RWPE1 (cell line): ENCODE results near the gene ARHGEF12.

Source experiments
- CTCF ChIA-PET: fragments of 350-600 bp; sonication (Branson Sonifier 250); formaldehyde crosslinking; extraction: SDS; loops from one replicate; lab custom pipeline; 2021; lab: Yijun Ruan, JAX
- POLR2A ChIA-PET: fragments of 400-600 bp; formaldehyde crosslinking; extraction: SDS; loops from one replicate; lab custom pipeline; 2020; ENCODE audit warnings: antibody characterized with exemption; ENCODE audit not compliant: low non-redundant PET; lab: Yijun Ruan, JAX
- DNase-seq: peaks from one replicate; pipeline ENCODE4 v3.0.0; 2012; ENCODE audit warnings: low spot score
- H3K27ac ChIP-seq: fragments of 450-650 bp; 2 replicates; pipeline ENCODE4 v1.5.1; 2017
- TF ChIP-seq, protein P1 (sequence below): fragments of 450-650 bp; conservative IDR thresholded peaks from 2 replicates; pipeline ENCODE4 v1.5.1; 2017; ENCODE audit warnings: low read depth, mild to moderate bottlenecking

Gene ARHGEF12

DNA sequence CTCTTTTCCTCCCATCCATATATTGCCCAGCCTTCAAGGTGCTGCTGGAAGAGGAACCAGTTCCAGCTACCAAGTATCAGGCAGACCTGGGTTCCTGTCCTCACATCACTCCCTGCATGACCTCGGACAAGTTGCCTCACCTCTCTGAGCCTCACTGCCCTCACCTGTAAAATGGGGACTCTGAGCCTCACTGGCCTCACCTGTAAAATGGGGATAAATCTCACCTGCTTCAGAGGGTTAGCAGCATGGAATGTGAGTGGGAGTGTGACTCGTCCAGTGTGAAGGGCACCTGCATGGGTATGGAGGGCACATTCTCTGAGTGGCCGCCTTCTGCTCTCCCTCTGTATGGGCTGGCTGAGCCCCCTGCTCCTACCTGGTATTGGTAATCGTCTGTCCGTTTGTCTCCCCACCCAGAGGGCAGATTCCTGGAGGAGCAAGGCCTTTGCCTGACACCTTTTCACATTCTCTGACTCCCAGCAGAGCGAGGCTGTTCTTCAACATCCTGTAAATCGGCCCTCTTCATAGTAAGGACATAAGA lies 179.0 kb downstream of the ARHGEF12 start:
- POLR2A ChIA-PET: no interaction called here
- TF ChIP-seq, protein P1, sequence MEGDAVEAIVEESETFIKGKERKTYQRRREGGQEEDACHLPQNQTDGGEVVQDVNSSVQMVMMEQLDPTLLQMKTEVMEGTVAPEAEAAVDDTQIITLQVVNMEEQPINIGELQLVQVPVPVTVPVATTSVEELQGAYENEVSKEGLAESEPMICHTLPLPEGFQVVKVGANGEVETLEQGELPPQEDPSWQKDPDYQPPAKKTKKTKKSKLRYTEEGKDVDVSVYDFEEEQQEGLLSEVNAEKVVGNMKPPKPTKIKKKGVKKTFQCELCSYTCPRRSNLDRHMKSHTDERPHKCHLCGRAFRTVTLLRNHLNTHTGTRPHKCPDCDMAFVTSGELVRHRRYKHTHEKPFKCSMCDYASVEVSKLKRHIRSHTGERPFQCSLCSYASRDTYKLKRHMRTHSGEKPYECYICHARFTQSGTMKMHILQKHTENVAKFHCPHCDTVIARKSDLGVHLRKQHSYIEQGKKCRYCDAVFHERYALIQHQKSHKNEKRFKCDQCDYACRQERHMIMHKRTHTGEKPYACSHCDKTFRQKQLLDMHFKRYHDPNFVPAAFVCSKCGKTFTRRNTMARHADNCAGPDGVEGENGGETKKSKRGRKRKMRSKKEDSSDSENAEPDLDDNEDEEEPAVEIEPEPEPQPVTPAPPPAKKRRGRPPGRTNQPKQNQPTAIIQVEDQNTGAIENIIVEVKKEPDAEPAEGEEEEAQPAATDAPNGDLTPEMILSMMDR: no peak
- H3K27ac ChIP-seq: no peak overlapping the region
- CTCF ChIA-PET: interaction anchor here (0.6 kb wide), 1 partner anchor 437 kb away, joined by 4 read pairs; no protein-coding TSS in a partner anchor
- DNase-seq: no peak

GRCh38 chr11:120516461-120517389 lies 180.5 kb downstream of the ARHGEF12 start:
- POLR2A ChIA-PET: no interaction called here
- no peak for DNase-seq
- TF ChIP-seq, protein P1: no peak
- no peak overlapping the region for H3K27ac ChIP-seq
- CTCF ChIA-PET: no interaction called here

DNA sequence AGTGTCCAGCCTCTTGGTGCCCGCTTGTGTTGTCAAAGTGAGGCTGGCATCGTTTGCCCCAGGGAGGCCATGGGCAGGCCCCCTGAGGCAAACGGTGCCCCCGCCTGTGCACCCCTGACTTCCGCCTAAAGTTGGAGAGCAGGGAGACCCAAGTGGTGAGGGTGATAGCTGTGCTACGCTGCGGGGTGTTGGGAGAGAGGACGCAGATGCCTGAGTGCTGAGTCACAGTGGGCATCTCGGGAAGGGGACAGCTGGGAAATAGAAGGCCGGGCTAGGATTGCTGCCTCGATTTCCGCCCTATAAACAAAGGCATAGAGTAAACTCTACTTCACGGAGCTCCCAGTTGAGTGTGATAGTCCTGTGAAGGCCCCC lies 181.2 kb downstream of the ARHGEF12 start:
- H3K27ac ChIP-seq: no peak overlapping the region
- DNase-seq: no peak
- TF ChIP-seq, protein P1: no peak
- ChIA-PET CTCF (no interaction called here), POLR2A (no interaction called here)

GRCh38 chr11:120517801-120518291 lies 181.6 kb downstream of the ARHGEF12 start:
- ChIA-PET POLR2A (no interaction called here), CTCF (no interaction called here)
- H3K27ac ChIP-seq: no peak overlapping the region
- no peak for DNase-seq
- TF ChIP-seq, protein P1: no peak

DNA sequence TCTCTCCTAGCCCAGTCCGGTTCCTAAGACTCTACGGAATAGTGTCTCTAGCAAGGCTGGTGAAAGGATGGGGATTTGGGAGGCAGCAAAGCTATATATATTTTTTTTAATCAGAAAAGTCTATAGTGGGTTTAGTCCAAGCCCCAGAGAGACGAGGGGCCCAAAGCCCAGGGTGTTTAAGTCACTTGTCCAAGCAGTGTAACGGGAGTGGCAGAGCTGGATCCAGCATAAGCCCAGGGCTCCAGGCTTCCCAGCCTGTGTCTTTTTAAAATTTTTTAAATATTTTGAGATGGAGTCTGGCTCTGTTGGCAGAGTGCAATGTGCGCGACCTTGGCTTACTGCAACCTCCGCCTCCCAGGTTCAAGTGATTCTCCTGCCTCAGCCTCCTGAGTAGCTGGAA lies 182.1 kb downstream of the ARHGEF12 start:
- no peak overlapping the region for H3K27ac ChIP-seq
- CTCF ChIA-PET: no interaction called here
- TF ChIP-seq, protein P1: no peak
- POLR2A ChIA-PET: no interaction called here
- DNase-seq: no peak

DNA sequence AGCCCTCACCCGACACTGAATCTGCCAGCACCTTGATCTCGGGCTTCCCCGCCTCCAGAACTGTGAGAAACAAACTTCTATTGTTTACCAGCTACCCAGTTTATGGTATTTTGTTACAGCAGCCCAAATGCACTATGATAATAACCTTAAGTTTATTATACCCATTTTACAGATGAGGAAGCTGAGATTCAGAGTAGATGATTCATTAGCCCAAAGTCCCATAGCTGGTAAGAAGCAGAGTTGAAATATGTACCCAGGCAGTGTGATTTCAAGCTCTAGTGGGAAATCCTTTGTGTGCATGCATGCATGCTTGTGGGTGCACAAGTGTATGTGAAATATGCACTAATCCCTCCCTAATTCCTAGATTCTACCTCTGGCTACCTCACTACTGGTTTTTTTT lies 183.3 kb downstream of the ARHGEF12 start:
- DNase-seq: no peak
- CTCF ChIA-PET: no interaction called here
- no peak overlapping the region for H3K27ac ChIP-seq
- TF ChIP-seq, protein P1: no peak
- POLR2A ChIA-PET: no interaction called here
